Stimulated activated CD4-positive, alpha-beta T cell treated with anti-CD3 and anti-CD28 coated beads, Interleukin-1b, Interleukin-23, amount 100 ng/mL, for 24 hours (primary cell): ENCODE measurements around the gene MAML3.

Experiments
- DNase-seq, 4 experiments: peaks; one replicate each; pipeline ENCODE4 v3.0.0-alpha.2; 2020; ENCODE audit warnings: low read depth in 4 of 4, low spot score in 1 of 4

Gene MAML3

DNA sequence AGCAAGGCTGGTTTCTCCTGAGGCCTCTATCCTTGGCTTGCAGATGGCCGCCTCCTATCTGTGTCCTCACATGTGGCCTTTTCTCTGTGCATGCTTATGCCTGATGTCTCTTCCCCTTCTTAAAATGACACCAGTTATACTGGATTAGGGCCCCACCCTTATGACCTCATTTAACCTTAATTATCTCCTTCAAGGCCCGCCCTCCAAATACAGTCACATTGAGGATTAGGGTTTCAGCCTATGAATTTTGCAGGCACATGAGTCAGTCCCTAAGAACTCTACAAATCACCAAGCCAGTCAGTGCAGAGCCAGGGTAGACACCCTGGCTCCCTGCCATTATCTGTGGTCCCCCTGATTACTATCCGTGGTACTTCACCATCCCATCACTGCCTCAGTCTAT is 51.6 kb downstream of the MAML3 start:
- no peak for DNase-seq

DNA sequence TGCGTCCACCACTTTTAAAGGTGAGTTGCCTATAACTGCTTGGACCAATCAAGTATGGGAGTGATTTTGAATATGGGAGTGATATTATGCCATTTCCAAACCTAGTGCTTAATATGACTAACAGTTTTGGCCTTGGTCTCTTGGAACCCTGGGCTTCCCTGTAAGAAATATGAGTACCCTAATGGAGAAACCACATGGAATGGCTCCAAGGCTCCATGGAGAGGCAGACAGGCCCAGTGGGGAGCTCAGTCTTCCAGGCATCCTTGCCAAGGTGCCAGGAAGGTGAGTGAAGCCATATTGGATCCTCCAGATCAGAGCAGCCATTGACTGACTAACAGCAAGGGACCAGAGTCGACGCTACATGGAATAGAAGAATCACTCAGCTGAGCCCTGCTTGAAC is 53.2 kb downstream of the MAML3 start:
- DNase-seq = no peak

DNA sequence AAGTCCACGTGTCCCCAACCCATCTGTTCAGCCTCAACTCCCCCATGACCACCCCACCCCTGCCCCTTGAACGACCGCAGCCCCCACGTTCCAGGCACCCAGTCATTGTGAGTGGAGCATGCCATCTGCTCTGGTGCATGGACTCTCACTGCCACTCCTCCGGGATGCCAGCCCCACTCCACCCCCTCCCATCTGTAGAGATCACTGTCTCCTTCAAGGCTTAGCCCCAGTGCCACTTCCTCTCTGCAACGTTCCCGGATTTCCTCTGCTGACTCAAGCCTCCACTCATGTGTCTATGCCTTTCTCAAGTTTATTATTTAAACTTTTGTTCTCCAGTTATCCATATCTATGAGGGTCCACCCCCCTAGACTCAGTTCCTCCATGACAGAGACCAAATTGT is 54.0 kb downstream of the MAML3 start:
- DNase-seq = no peak

DNA sequence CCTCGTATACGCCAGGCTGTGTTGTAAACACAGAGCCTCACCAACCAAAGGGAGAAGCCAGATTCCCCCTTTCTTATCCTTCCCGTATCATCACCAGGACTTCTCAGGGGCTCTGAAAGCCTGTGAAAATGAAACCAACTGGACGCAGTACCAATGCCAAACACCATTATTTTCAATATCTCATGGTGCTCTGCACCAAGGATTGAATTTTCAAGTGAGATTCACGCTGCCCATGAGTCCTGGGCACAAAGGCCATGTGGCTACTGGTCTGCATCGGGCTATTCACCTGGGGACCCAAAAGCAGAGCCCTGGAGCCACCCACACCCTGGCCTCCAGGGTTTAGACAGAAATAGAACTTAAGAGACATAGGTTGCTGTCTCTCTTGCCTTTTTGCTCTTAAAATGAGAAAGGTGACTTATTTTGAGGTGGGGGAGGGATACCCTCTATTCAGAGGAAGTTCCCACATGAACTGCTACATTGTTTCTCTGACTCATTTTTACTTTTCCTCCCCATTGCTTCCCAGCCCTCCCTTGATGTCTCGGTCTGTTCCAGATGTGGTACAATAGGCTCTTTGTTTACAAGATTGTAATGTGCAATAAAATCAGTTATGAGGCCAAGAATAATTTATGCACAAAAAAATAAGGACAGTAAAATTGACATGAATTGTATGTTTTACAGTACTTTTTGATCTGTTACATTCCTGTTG is 55.4 kb downstream of the MAML3 start:
- no peak for DNase-seq

DNA sequence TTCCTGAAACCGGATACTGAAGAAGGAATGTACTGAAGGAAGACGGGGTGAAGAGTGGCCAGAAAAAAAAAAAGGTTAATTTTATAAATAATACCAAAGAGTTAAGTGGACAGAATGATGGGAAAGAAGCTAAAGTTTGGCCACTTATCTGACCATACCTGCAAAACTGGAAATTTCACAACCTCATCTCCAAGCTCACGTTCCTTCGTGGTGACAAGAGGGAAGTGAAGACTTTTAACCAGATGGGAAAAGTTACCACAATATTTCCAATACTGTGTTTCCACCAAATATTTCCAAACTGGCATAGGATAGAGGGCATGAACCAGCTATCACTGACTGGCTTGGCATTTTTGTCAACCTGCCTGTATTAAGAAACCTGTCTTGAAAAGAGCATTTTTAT is 56.4 kb downstream of the MAML3 start:
- no peak for DNase-seq

DNA sequence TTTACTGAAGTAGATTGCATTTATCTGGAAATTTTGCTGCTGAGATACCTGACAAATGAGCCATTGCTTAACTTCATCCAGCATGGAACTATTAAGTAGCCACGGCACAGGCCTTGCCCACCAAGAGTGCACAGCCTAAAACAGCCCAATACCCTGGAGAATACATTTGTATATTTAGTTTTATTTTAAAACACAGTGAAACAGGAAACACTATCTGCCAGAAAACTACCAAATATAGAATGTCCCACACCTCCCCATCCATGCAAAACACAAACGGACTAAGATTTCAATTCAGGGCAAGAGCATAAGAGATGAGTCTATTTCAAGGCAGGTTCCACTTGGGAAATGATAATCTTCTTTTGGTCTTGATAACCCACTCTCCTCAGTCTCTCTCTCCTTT is 57.1 kb downstream of the MAML3 start:
- no peak for DNase-seq

DNA sequence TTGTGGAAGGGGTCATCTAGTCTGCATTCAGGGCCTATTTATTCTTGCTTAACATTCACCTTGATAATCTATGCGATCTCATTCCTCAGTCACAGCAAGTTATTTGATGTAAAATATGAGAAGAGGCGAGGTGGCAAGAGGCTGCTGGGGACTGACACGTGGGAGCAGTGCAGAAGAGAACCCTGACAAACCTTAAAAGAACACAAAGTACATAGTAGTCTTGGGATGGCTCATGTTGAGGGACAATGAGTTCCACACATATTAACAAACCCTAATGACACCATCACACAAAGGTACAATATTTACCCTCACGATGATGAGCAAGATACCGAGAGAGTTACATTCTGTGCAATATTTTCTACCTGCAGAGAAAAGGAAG is 57.5 kb downstream of the MAML3 start:
- no peak for DNase-seq

DNA sequence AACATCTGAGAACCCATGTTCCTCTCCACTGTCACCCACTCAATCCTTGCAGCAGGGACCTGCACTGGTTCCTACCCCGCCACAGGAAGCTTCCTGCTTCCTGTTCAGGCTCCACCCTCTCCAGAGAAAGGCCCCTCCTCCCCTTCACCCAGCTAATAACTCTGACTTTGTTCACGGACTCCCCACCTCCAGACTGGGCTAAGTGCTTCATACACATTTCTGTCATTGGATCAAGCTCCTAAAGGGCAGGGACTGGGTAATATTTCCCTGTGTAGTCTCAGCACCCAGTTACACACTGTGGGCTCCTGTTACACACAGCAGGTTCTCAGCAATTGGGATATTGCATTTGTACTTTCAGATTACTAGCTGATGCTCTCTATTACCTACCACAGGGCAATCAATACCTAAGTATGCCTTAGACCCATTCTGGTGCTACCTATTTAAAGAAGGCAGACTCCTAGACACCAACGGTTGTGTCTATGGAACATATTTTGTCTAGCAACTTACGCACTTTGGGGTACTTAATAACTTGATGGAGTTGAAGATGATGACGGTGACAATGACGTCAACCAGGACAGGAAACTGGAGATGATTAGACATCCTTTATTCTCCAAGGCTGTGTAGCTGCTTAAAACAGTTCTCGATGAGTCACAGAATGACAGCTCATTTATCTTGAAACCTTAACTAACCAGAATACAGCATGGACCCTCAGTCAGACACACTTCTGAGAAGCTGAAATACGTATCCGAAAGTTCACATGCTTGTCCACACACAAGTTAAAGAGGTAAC is 58.1 kb downstream of the MAML3 start:
- DNase-seq = peak in 3 of 4 experiments; percentile 47 to 56 (median 55)

DNA sequence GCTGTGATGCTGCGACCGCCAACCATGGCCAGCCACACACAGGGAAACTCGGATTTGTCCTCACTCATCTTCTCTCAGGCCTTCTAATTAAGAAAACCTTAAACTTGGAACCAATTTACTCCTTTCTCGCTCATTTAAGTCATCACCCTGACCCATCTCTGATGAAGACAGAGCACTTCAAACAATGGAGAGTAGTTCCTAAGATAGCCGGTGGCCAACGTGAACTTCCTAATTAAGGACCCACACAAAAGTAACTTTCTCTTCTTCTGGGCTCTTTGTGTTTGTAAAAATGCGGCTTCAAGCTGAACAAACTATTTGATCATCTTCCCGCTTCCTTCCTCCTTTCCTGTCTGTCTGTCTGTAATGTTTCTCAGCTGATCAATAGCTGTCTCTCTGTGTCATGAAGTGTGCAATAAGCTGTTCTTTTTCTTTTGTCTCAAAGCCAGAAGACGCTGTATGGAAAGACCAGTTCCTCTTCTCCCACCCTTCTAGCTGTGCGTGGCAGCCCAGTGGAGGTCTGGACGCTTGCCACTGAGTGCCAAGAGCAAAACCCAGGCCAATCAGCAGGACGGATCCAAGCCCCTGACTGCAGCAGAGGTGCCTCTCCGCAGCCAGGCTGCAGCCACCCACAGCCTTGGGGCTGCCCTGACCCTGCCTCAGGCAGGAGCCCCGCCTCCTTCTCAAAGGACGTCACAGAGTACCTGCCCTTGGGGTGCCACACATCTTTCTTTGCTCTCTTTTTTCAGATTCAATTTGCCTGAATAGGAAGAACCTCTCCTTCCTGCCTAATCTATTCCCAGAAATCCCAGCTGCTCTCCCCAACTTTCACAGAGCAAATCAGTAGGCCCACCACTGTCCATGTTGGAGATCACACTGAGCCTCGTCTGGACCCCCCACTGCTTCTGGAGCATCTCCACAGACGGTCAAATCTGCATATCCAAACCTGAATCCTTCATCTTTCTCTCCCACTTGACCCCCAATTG is 59.3 kb downstream of the MAML3 start:
- DNase-seq = peak in 1 of 4 experiments; percentile 55

DNA sequence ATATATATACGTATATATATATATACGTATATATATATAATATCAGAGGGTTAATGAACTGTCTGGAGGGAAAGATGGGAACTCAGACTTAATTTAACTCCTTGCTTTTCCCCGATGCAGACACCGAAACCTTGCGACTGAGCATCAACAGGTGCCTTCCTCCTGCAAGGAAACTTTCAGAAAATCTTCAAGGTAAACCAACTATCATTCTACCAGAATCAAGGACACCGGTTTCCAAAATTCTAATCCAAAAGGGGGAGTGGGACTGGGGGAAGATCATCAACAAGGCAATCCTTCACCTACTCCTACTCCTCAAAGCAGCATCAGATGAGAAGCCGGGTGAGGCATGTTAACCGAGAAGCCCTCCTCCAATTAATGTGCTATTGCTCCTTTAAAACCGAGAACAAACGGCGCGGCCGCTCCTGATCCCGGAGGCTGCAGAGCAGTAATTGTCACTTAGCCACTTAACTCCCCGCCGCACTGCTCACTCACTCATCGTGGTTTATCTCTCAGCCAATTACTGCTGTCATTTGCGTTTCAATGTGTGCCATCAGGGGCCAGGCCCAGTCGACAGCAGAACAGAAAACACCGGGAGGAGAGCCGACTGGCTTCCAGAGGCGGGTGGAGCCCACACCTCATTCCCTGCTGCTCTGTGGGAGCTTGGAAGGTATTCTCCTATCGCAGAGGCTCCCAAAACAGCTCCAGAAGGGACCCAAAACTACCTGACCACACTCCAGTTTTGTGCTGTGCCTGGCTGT is 61.7 kb downstream of the MAML3 start:
- DNase-seq = no peak

DNA sequence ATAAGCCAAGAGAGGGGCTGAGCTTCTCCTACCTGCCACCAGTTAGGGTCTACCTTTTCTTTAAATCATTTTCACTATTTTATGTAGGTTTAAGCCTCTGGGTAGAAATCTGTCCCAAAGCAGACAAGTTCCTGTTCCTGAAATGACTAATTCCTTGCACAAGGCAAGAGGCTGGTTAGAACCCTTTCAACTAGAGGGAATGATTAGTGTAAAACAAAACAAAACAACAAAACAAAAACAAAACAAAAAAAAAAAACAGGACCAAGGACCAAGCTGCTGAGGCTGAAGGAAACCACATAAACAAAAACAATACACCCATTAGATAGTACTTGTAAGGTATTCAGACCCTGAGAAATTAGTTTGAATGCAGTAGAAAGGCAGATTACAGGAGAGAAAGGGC is 62.7 kb downstream of the MAML3 start:
- no peak for DNase-seq

DNA sequence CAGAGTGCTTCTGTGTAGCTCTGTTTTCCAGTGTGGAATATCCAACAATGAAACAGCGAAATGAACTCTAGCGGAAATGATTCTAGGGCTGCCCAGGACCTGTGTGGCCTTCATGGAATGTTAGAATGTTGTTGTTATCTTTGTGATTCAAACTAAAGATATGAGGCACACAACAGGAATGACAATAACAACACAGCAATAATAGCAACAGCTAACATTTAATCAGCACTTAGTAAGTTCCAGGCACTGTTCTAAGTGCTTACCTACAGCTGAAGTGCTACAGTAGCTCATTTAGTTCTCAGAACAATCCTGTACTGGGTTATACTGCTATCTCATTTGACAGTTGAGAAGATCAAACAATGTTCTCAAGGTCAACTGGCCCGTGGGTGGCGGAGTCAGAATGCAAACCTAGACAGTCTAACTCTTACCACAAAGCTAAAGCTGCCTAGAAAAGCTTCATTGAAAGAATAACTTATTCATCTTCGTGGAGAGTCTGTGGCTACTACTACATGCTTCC is 63.7 kb downstream of the MAML3 start:
- no peak for DNase-seq

DNA sequence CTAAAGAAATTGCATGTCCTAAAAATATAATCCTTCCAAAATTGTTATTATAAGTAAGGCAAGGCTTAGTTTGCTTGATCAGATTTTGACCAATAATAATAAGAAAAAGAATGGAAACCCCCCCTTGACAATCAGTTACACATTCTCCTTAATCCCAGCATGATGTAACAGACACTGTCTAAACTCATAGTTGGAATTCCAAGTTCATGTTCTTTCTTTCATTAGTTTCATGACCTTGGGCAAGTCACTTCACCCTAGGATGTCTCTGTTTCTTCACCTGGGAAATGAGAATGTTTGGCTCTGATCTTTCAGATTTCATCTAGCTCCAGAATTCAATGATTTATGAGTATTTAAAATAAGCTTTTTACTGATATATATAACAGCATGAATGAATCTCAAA is 64.8 kb downstream of the MAML3 start:
- DNase-seq = no peak

DNA sequence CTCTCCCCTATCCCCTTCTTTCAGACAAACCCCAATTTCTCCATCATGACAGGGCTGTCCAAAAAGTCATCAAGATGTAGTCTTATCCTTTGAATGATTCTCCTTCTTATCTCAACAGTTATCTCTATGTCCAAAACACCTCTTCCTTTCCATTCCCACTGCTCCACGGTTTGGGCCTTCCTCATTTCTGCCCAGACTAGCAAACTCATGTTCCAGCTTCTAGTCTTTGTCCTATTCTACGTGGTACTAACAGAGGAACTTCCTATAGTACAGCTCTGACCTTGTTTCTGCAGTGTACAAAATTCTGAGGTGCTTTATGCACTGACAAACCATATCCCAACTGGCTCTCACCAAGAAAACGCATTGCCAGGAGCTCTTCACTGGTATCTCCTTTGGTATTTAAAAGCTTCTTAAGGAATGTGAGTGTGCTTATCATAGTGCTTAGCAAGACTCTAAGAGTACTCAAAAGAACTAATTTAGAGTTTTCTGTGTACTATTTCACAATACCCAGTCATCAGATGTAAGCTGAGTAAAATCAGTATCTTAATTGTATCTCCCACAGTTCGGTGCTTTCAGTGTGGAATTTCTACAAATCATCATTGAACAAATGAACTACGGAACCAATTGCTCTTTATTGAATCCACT is 65.5 kb downstream of the MAML3 start:
- DNase-seq = no peak

DNA sequence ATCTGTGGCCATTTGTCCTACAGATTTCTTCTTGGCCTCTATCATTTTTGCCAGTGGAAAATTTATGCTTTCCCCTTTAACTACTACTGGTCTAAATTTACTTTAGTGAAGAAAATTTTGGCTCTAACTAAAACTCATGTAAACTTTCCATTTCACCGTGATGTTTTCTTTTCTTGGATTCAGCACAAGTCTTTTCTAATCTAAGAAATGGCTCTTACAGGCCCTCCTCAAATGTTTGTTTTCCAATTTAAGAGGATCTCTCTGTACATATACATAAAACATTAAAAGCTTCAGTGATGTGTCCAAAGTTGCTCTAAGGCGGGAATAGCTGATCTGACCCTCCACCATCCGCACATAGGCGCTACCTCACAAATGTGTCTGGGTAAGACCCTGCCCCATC is 68.1 kb downstream of the MAML3 start:
- DNase-seq = no peak

DNA sequence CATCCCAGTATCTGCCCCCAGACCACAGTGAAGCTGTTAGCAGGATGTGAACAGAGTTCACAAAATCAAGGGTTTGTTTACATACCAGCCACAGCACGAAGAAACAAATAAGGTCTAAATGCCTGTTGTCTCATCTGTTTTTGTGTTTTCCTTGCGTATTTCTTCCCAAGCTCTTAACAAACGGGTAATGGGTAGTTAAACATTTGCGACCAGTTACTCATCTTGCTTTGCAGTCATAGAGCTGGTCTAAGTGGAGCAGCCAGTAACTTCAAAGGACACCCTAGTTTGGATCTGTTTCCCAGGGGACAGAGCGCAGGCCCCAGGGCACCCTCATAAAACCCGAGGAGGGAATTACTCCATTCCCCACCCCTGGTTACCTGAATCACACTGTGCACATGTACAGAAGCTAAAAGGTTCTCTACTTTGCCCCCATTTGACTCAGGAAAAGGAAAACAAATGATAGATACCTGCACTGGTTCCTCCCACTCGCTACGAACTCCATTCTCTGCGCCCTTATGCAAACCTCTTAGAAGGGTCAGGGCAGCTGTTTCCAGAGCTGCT is 68.8 kb downstream of the MAML3 start:
- no peak for DNase-seq

DNA sequence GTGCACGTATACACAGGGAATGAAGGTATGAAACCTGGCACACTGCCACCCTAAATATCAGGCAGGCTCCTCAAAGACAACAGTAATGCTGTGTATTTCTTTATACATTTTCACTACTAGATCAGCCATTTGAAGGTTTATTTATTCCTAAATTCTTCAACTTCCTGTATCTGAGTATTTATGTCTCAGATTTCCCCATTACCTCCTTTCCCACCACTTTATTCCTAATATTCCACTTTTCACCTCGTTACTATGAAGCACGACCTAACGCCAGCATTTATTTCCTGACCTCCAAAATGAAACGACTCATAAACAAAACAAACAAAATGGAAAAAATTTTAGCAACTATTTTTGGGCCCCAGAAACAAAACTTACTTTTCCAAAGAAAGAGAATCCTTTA is 69.6 kb downstream of the MAML3 start:
- DNase-seq = no peak

DNA sequence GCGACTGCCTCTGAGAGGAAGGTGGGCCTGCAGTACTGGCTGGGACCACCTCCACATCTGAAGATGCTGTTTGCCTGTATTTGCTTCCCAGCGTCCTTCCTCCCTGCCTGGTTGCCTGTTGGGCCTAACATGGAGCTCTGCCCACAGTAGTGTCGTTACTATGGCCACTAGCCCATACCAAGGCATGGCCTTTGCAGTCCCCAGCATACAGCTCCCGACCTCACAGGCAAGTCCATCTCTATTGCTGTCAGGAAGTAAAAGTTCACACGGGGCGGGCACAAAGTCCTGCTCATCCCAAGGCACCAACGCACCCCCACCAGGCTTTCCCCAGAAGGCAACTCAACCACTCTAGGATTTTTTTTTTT is 71.6 kb downstream of the MAML3 start:
- DNase-seq = no peak

DNA sequence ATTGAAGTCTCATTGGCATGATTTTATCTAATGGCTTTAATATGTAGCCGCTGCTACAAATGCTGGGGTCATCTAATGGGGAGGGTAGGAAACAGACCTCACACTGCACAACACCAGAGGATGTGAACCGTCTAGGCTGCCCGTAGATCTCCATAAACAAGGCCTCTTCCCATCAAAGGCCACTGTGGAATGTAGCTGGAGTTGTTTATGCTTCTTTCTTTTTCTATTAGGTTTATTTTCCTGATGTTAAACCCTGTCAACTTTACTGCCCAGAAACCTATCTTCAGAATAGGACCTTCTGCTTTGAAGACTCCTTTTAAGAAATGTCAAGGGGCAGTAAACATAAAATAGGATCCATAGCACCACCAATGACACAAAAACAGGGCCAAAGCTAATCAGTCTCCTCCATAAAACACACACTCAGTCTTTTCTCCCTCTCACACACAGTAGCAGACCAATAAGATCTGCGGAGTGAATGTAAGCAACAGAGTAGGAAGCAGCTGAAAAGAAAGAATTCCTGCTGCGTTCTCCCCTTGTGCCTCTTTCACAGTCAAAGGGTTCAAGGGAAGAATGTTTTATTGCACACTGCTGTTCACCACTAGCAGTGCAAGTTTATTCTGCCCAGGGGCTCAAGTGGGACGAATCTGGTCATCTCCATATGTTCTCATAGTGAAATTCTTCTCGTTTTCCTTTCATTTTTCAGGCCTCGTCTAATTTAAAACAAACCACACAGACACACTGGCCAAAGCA is 72.2 kb downstream of the MAML3 start:
- no peak for DNase-seq
